CD4-positive, alpha-beta memory T cell (primary cell): ENCODE data around the gene KRTAP12-4. TPM values are rescaled to one million over a fixed set of nuclear protein-coding genes. Genes with fewer than 3 reads are reported as not detected.

Experiments used
- CTCF ChIA-PET: fragments of 350-600 bp; sonication (Branson Sonifier 250); formaldehyde crosslinking; loops from one replicate; lab custom pipeline; 2021; ENCODE audit warnings: inconsistent platforms; ENCODE audit not compliant: partially characterized antibody; lab: Charles Lee
- POLR2A ChIA-PET: fragments of 350-600 bp; sonication (Branson Sonifier 250); formaldehyde crosslinking; loops from one replicate; lab custom pipeline; 2021; ENCODE audit not compliant: partially characterized antibody; lab: Charles Lee
- DNase-seq, 5 donors: peaks; one replicate each; pipeline versions ENCODE4 v3.0.0 to v3.0.0-alpha.2; 2020 to 2022; ENCODE audit warnings: mixed read lengths in 1 of 5
- H3K27ac ChIP-seq: one replicate; pipeline ENCODE4 v1.7.0; 2013; ENCODE audit warnings: low read depth, low read length
- H3K27me3 ChIP-seq: 2 replicates; pipeline ENCODE4 v1.7.0; 2013; ENCODE audit warnings: mild to moderate bottlenecking, low read length, moderate library complexity; ENCODE audit not compliant: insufficient read depth
- H3K36me3 ChIP-seq: 2 replicates; pipeline ENCODE4 v1.7.0; 2013; ENCODE audit warnings: mild to moderate bottlenecking, low read length, moderate library complexity; ENCODE audit not compliant: insufficient read depth
- H3K4me1 ChIP-seq: 2 replicates; pipeline ENCODE4 v1.7.0; 2013; ENCODE audit warnings: mild to moderate bottlenecking, low read length, moderate library complexity; ENCODE audit not compliant: insufficient read depth
- H3K4me3 ChIP-seq, 2 donors: one replicate each; pipeline ENCODE4 v1.7.0; 2013; ENCODE audit warnings: low read length in 2 of 2, mild to moderate bottlenecking in 1 of 2
- H3K9me3 ChIP-seq, 2 donors: one replicate each; pipeline ENCODE4 v1.7.0; 2013; ENCODE audit warnings: low read length in 2 of 2, control low read depth in 1 of 2; ENCODE audit not compliant: control insufficient read depth in 1 of 2
- H3K27ac Mint-ChIP-seq, 7 donors: one replicate each; pipeline ENCODE4 v1.8.0; 2020 to 2021; ENCODE audit warnings: mixed read lengths in 7 of 7, mild to moderate bottlenecking in 6 of 7, inconsistent platforms in 3 of 7, moderate library complexity in 3 of 7
- H3K27me3 Mint-ChIP-seq, 2 donors: one replicate each; pipeline ENCODE4 v1.8.0; 2020 to 2021; ENCODE audit warnings: mixed read lengths in 2 of 2
- H3K36me3 Mint-ChIP-seq, 2 donors: one replicate each; pipeline ENCODE4 v1.8.0; 2020 to 2021; ENCODE audit warnings: mixed read lengths in 2 of 2, inconsistent platforms in 1 of 2, mild to moderate bottlenecking in 1 of 2
- H3K4me1 Mint-ChIP-seq, 4 donors: one replicate each; pipeline ENCODE4 v1.8.0; 2020 to 2021; ENCODE audit warnings: mixed read lengths in 4 of 4, mild to moderate bottlenecking in 1 of 4
- H3K4me3 Mint-ChIP-seq, 8 donors: one replicate each; pipeline ENCODE4 v1.8.0; 2020 to 2021; ENCODE audit warnings: mixed read lengths in 8 of 8, mild to moderate bottlenecking in 7 of 8, moderate library complexity in 6 of 8, inconsistent platforms in 3 of 8
- H3K9me3 Mint-ChIP-seq, 8 donors: one replicate each; pipeline ENCODE4 v1.8.0; 2020 to 2021; ENCODE audit warnings: mixed read lengths in 8 of 8, mild to moderate bottlenecking in 5 of 8, inconsistent platforms in 3 of 8, moderate library complexity in 1 of 8
- intact Hi-C: fragments of 100-400 bp; cut with micrococcal nuclease; formaldehyde crosslinking; loops from one replicate; pipeline ENCODE4 v1.15.1; 2023
- polyA plus RNA-seq, 2 donors: library from polyadenylated mRNA; unstranded; fragments of 300-500 nt; fragmentation: Illumina TruSeq; gene quantifications; one replicate each; pipeline ENCODE4 v1.2.3, GENCODE V29; 2021
- total RNA-seq, 2 experiments: library from RNA; stranded (reverse); gene quantifications; one replicate each; pipeline ENCODE4 v1.2.3, GENCODE V29; 2021

KRTAP12-4 gene
- total and polyA plus RNA-seq, 4 experiments from 2014 or later: not detected

DNA sequence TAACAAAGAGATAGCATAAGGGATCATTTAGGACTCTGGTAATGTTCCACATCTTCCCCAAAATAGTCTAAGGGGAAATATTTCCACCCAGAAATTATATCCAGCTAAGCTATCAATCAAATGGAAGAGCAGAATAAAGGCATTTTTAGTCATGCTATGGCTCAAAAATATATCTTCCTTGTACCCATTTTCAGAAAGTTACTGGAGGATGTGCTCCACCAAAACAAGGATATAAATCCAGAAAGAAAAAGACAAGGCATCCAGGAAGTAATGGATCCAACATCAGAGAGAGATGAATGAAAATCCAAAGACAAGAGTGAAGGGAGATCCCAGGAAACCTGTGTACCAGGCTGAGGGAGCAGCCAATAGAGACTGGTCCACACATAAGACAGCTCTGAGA is 45.3 kb downstream of the KRTAP12-4 start:
- POLR2A ChIA-PET: no interaction called here
- Mint-ChIP-seq H3K4me1 (peaks cover 0 to 2% (median under 1%) of the 10 kb centered on the region in 4 donors), H3K9me3 (peaks cover 3 to 38% (median 28%) of the 10 kb centered on the region in 8 donors), H3K27ac (no peak overlapping the region), H3K36me3 (peaks cover 5 to 8% of the 10 kb centered on the region in 2 donors), H3K4me3 (no peak overlapping the region), H3K27me3 (peaks cover 6 to 8% of the 10 kb centered on the region in 2 donors)
- no peak overlapping the region for H3K27ac ChIP-seq
- H3K27me3 ChIP-seq: no peaks in the 10 kb centered on the region
- DNase-seq: no peak
- no peaks in the 10 kb centered on the region for H3K4me1 ChIP-seq
- H3K36me3 ChIP-seq: no peaks in the 10 kb centered on the region
- no peak overlapping the region for H3K4me3 ChIP-seq
- H3K9me3 ChIP-seq: no peaks in the 10 kb centered on the region
- CTCF ChIA-PET: no interaction called here
- intact Hi-C loops: no loop called here

DNA sequence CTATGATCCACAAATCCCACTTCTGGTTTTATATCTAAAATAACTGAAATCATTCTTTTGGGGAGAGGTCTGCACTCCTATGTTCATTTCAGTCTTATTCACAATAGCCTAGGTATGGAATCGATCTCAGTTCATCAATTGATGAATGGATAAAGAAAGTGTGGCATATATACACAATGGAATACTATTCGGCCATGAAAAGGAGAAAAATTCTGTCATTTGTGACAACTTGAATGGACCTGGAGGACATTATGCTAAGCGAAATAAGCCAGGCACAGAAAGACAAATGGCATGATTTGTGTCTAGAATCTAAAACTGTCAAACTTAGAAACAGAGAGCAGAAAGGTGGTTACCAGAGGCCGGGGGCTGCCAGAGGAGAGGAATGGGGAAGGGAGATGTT is 48.0 kb downstream of the KRTAP12-4 start:
- Histone ChIP-seq H3K9me3 (no peaks in the 10 kb centered on the region), H3K4me3 (no peak overlapping the region), H3K27ac (no peak overlapping the region), H3K27me3 (no peaks in the 10 kb centered on the region), H3K4me1 (no peaks in the 10 kb centered on the region), H3K36me3 (no peaks in the 10 kb centered on the region)
- POLR2A ChIA-PET: no interaction called here
- Mint-ChIP-seq H3K4me3 (no peak overlapping the region), H3K9me3 (peaks cover 3 to 30% (median 27%) of the 10 kb centered on the region in 8 donors), H3K27ac (no peak overlapping the region), H3K4me1 (peaks cover 0 to 2% (median 0%) of the 10 kb centered on the region in 4 donors), H3K36me3 (peaks cover 5 to 8% of the 10 kb centered on the region in 2 donors), H3K27me3 (peaks cover 8 to 13% of the 10 kb centered on the region in 2 donors)
- CTCF ChIA-PET: no interaction called here
- intact Hi-C loops: no loop called here
- DNase-seq: no peak

Other genes starting within 250 kb of the KRTAP12-4 start
- gene LRRC3, start 199.1 kb downstream of the KRTAP12-4 start, total RNA-seq: 1 to 10 TPM; 1.4 to 1.5 TPM
- under 1 TPM; 0.11 to 0.61 TPM for gene LRRC3, start 199.1 kb downstream of the KRTAP12-4 start, polyA plus RNA-seq
- gene KRTAP10-1, start 114.5 kb downstream of the KRTAP12-4 start, total RNA-seq: not detected
- not detected for gene KRTAP10-1, start 114.5 kb downstream of the KRTAP12-4 start, polyA plus RNA-seq
- not detected for gene KRTAP10-2, start 103.2 kb downstream of the KRTAP12-4 start, total RNA-seq
- not detected for gene KRTAP10-2, start 103.2 kb downstream of the KRTAP12-4 start, polyA plus RNA-seq
- gene KRTAP10-3, start 95.9 kb downstream of the KRTAP12-4 start, total RNA-seq: not detected
- not detected for gene KRTAP10-3, start 95.9 kb downstream of the KRTAP12-4 start, polyA plus RNA-seq
- not detected for gene KRTAP10-4, start 80.9 kb downstream of the KRTAP12-4 start, total RNA-seq
- gene KRTAP10-4, start 80.9 kb downstream of the KRTAP12-4 start, polyA plus RNA-seq: not detected
- not detected for gene KRTAP10-5, start 74.1 kb downstream of the KRTAP12-4 start, total RNA-seq
- gene KRTAP10-5, start 74.1 kb downstream of the KRTAP12-4 start, polyA plus RNA-seq: not detected
- not detected for gene KRTAP10-6, start 62.2 kb downstream of the KRTAP12-4 start, total RNA-seq
- not detected for gene KRTAP10-6, start 62.2 kb downstream of the KRTAP12-4 start, polyA plus RNA-seq
- not detected for gene KRTAP10-7, start 54.1 kb downstream of the KRTAP12-4 start, total RNA-seq
- not detected for gene KRTAP10-7, start 54.1 kb downstream of the KRTAP12-4 start, polyA plus RNA-seq
- not detected for gene KRTAP10-8, start 42.6 kb downstream of the KRTAP12-4 start, total RNA-seq
- not detected for gene KRTAP10-8, start 42.6 kb downstream of the KRTAP12-4 start, polyA plus RNA-seq
- gene KRTAP10-9, start 27.6 kb downstream of the KRTAP12-4 start, total RNA-seq: not detected
- gene KRTAP10-9, start 27.6 kb downstream of the KRTAP12-4 start, polyA plus RNA-seq: not detected
- not detected for gene KRTAP10-10, start 17.3 kb downstream of the KRTAP12-4 start, total RNA-seq
- gene KRTAP10-10, start 17.3 kb downstream of the KRTAP12-4 start, polyA plus RNA-seq: not detected
- not detected for gene KRTAP10-11, start 8.2 kb downstream of the KRTAP12-4 start, total RNA-seq
- gene KRTAP10-11, start 8.2 kb downstream of the KRTAP12-4 start, polyA plus RNA-seq: not detected
- not detected for gene KRTAP12-3, start 3.3 kb upstream of the KRTAP12-4 start, total RNA-seq
- 1 to 10 TPM in 1 of 2 donors, not detected in 1; 1.2 TPM for gene KRTAP12-3, start 3.3 kb upstream of the KRTAP12-4 start, polyA plus RNA-seq
- gene KRTAP12-2, start 12.3 kb upstream of the KRTAP12-4 start, total RNA-seq: not detected
- not detected for gene KRTAP12-2, start 12.3 kb upstream of the KRTAP12-4 start, polyA plus RNA-seq
- not detected for gene KRTAP12-1, start 27.5 kb upstream of the KRTAP12-4 start, total RNA-seq
- gene KRTAP12-1, start 27.5 kb upstream of the KRTAP12-4 start, polyA plus RNA-seq: not detected
- not detected for gene KRTAP10-12, start 42.5 kb upstream of the KRTAP12-4 start, total RNA-seq
- gene KRTAP10-12, start 42.5 kb upstream of the KRTAP12-4 start, polyA plus RNA-seq: not detected
- not detected for gene TSPEAR, start 56.9 kb upstream of the KRTAP12-4 start, total RNA-seq
- gene TSPEAR, start 56.9 kb upstream of the KRTAP12-4 start, polyA plus RNA-seq: under 1 TPM in 1 of 2 donors, not detected in 1; 0.07 TPM
- 100 to 1,000 TPM; 125 to 131 TPM for gene UBE2G2, start 147.2 kb upstream of the KRTAP12-4 start, total RNA-seq
- gene UBE2G2, start 147.2 kb upstream of the KRTAP12-4 start, polyA plus RNA-seq: 10 to 100 TPM; 51.8 to 65.9 TPM
- 10 to 100 TPM; 36.3 to 37.3 TPM for gene SUMO3, start 163.4 kb upstream of the KRTAP12-4 start, total RNA-seq
- gene SUMO3, start 163.4 kb upstream of the KRTAP12-4 start, polyA plus RNA-seq: 10 to 100 TPM; 74.9 to 99.7 TPM
- 100 to 1,000 TPM in 1 of 2 experiments, 10 to 100 TPM in 1; 98.7 to 110 TPM for gene PTTG1IP, start 219.0 kb upstream of the KRTAP12-4 start, total RNA-seq
- 10 to 100 TPM; 84.8 to 92.4 TPM for gene PTTG1IP, start 219.0 kb upstream of the KRTAP12-4 start, polyA plus RNA-seq